ENCODE data around the gene MMP24OS. TPM values are rescaled to one million over a fixed set of nuclear protein-coding genes. Genes with fewer than 3 reads are reported as not detected.

The MMP24OS gene
- total and polyA plus RNA-seq, 10 of the 15 experiments (the other 5 are each of a cell fraction or from before 2014, with no cell fraction given), result 2.0 to 30.9 (median 10.9) TPM

DNA sequence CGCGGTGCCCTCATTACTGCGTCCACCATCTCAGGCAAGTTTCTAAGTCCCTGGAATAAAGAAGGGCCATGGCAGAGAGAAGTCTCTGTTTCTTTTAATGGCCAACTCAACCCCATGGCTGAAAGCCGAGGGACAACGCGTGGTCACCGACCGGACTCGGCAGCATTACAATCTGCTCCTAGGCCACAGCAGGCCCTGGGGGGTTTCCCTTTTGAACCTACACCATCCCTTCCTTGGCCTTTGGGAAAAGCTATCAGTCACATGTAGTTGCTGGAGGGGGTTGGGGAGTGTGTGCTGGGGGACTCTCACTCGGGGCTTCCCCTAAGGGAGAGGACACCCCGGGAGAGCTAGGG, 25.4 kb upstream of the MMP24OS start (continued):
- TF ChIP-seq BRCA1 (IDR thresholded peaks at IDR 0.05; ENCODE audit: low read depth, low read length), result no peak
- no peak for TF ChIP-seq NR2C2 (IDR thresholded peaks at IDR 0.05; ENCODE audit: borderline replicate concordance, control insufficient read depth, insufficient read length, low read depth)
- TF ChIP-seq POLR2A (IDR thresholded peaks at IDR 0.05; ENCODE audit: low read depth, low read length), result no peak
- TF ChIP-seq EED (IDR thresholded peaks at IDR 0.05; ENCODE audit: low read depth), result no peak
- no peak for TF ChIP-seq CHD1 (IDR thresholded peaks at IDR 0.05; ENCODE audit: low read depth, low read length)

DNA sequence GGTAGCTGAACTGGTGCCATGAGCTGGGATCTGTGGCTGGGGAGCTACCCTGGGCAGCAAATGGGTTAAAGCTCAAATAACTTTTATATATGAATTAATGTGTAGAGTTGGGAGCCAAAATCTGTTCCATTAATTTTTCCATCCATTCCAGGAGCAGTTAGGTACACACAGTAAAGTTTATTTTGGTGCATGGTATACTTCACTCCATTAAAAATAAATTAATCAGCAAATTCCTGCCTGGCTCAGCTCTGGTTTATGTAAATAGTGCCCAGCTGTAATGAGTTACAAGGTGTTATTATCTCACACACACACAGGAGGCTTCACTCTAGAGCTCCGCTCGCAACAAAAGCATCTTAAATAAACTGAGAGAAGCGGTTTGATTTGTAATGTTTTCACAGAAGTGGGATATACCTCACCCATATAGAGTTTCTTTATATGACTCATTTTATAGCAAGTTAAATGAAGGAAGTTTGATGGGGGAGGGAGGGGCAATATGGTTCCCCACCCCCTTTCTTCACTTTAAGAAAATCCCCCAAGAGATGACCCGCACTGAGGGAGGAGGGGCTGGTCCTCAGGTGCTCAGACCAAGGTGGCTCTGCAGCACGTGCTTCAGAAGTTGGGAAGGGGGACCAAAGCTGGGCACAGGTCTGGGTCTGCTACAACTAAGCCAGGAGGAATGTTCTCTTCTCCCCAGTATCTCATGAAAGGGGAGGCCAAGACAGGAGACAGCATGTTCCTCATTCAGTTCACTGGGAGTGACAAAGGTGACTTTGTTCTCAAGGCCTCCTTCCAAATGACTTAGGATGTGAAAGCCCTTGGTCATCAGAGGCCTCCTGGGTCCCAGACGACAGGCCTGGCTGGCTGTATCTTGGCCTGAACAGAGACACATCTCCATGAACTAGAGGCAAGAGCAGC, 24.8 kb upstream of the MMP24OS start:
- ChIA-PET SMC1A (ENCODE audit: uncharacterized antibody, unreplicated experiment) (interaction anchor here (0.7 to 2.7 kb wide), 6 partner anchors 27 to 156 kb away, joined by 3 to 9 read pairs (median 3); partner anchors contain the start of gene CEP250), POLR2A (interaction anchor here (0.6 to 1.2 kb wide), 5 partner anchors 10 to 29 kb away, joined by 3 to 6 read pairs (median 4); no protein-coding TSS in a partner anchor), RAD21 (ENCODE audit: unreplicated experiment) (interaction anchor here (0.6 to 2.2 kb wide), 8 partner anchors 19 to 158 kb away, joined by 3 to 8 read pairs (median 4); no protein-coding TSS in a partner anchor), CTCF (interaction anchor here (0.6 to 7.3 kb wide), 16 partner anchors 9 to 263 kb away, joined by 3 to 81 read pairs (median 4); partner anchors contain the start of genes EIF6, FAM83C and MMP24OS)
- peaks cover 3% of the 10 kb centered on the region for H3K4me1 ChIP-seq (ENCODE audit: control insufficient read depth, insufficient read depth, low read length)
- BruUV-seq (replicated peaks), result no TSS peak
- in situ Hi-C loops (cut with MboI), result loop anchor here (5.0 kb wide), 1 partner anchor 145 kb away; no protein-coding TSS in a partner anchor
- no peaks in the 10 kb centered on the region for H3K79me2 ChIP-seq (ENCODE audit: control insufficient read depth, insufficient read depth, low read length)
- no peak overlapping the region for H2AFZ ChIP-seq (ENCODE audit: control insufficient read depth, low read depth, low read length)
- H3K9ac ChIP-seq (ENCODE audit: control insufficient read depth, insufficient read depth, low read length), result no peak overlapping the region
- no peaks in the 10 kb centered on the region for H4K20me1 ChIP-seq (ENCODE audit: control insufficient read depth, insufficient read depth)
- no peaks in the 10 kb centered on the region for H3K27me3 ChIP-seq (replicated peaks in 1 of 2; ENCODE audit: control insufficient read depth in 2 of 2, insufficient read depth in 2 of 2, low read length in 1 of 2)
- intact Hi-C loops (cut with micrococcal nuclease; ENCODE audit: unreplicated experiment), result loop anchor here (1.0 kb wide), 1 partner anchor 137 kb away; no protein-coding TSS in a partner anchor
- DNase-seq (ENCODE audit: low read depth, low spot score) (no peak), ATAC-seq (no peak), FAIRE-seq (no peak)
- 88% methylated on average over 6 of the region's 6 CpGs for WGBS (ENCODE audit: insufficient coverage, insufficient replicate concordance, low lambda C conversion rate, missing lambda C conversion rate)
- H3K4me2 ChIP-seq (ENCODE audit: control insufficient read depth, insufficient read depth), result no peak overlapping the region
- H3K4me3 ChIP-seq, result no peak overlapping the region
- no peak overlapping the region for H3K27ac ChIP-seq (ENCODE audit: control insufficient read depth, insufficient read depth)
- H3K36me3 ChIP-seq (ENCODE audit: control insufficient read depth in 2 of 2, insufficient read depth in 2 of 2, low read length in 1 of 2), result peaks cover 3 to 5% of the 10 kb centered on the region in 2 experiments; a peak in 2 of 4 replicates
- no peaks in the 10 kb centered on the region for H3K9me3 ChIP-seq (replicated peaks; ENCODE audit: control insufficient read depth, insufficient read depth, low read length)
- TF ChIP-seq, protein P1, sequence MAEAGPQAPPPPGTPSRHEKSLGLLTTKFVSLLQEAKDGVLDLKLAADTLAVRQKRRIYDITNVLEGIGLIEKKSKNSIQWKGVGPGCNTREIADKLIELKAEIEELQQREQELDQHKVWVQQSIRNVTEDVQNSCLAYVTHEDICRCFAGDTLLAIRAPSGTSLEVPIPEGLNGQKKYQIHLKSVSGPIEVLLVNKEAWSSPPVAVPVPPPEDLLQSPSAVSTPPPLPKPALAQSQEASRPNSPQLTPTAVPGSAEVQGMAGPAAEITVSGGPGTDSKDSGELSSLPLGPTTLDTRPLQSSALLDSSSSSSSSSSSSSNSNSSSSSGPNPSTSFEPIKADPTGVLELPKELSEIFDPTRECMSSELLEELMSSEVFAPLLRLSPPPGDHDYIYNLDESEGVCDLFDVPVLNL (IDR thresholded peaks at IDR 0.05; ENCODE audit: low read depth, low read length), result no peak
- TF ChIP-seq MYB (IDR thresholded peaks at IDR 0.05; ENCODE audit: borderline replicate concordance, low read depth, low read length), result no peak
- TF ChIP-seq NFYA (IDR thresholded peaks at IDR 0.05; ENCODE audit: borderline replicate concordance, low read depth, low read length), result no peak
- TF ChIP-seq ASH2L (IDR thresholded peaks at IDR 0.05; ENCODE audit: borderline replicate concordance, low read depth), result no peak
- TF ChIP-seq, protein P2, sequence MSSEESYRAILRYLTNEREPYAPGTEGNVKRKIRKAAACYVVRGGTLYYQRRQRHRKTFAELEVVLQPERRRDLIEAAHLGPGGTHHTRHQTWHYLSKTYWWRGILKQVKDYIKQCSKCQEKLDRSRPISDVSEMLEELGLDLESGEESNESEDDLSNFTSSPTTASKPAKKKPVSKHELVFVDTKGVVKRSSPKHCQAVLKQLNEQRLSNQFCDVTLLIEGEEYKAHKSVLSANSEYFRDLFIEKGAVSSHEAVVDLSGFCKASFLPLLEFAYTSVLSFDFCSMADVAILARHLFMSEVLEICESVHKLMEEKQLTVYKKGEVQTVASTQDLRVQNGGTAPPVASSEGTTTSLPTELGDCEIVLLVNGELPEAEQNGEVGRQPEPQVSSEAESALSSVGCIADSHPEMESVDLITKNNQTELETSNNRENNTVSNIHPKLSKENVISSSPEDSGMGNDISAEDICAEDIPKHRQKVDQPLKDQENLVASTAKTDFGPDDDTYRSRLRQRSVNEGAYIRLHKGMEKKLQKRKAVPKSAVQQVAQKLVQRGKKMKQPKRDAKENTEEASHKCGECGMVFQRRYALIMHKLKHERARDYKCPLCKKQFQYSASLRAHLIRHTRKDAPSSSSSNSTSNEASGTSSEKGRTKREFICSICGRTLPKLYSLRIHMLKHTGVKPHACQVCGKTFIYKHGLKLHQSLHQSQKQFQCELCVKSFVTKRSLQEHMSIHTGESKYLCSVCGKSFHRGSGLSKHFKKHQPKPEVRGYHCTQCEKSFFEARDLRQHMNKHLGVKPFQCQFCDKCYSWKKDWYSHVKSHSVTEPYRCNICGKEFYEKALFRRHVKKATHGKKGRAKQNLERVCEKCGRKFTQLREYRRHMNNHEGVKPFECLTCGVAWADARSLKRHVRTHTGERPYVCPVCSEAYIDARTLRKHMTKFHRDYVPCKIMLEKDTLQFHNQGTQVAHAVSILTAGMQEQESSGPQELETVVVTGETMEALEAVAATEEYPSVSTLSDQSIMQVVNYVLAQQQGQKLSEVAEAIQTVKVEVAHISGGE (CRISPR knock-in tag; IDR thresholded peaks at IDR 0.05), result no peak
- TF ChIP-seq ZBED1 (IDR thresholded peaks at IDR 0.05; ENCODE audit: borderline replicate concordance), result no peak
- TF ChIP-seq TCF7 (IDR thresholded peaks at IDR 0.05; ENCODE audit: borderline replicate concordance), result no peak
- no peak for TF ChIP-seq BACH1 (IDR thresholded peaks at IDR 0.05; ENCODE audit: borderline replicate concordance)
- TF ChIP-seq, protein P3, sequence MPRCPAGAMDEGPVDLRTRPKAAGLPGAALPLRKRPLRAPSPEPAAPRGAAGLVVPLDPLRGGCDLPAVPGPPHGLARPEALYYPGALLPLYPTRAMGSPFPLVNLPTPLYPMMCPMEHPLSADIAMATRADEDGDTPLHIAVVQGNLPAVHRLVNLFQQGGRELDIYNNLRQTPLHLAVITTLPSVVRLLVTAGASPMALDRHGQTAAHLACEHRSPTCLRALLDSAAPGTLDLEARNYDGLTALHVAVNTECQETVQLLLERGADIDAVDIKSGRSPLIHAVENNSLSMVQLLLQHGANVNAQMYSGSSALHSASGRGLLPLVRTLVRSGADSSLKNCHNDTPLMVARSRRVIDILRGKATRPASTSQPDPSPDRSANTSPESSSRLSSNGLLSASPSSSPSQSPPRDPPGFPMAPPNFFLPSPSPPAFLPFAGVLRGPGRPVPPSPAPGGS (IDR thresholded peaks at IDR 0.05; ENCODE audit: borderline replicate concordance, insufficient read depth, low read depth, low read length, poor library complexity, severe bottlenecking), result no peak
